Stomach (tissue), 4 donors: ENCODE data around the gene SACM1L.

Experiments
- CTCF ChIP-seq, 7 experiments: fragments of 450-650 bp in 4 of 7; fragments of 200-600 bp in 3 of 7; sonication (generic) in 3 of 7; IDR thresholded peaks; one replicate each; pipeline ENCODE4 v1.5.1; 2016 to 2019; ENCODE audit warnings: antibody characterized with exemption in 7 of 7, control low read depth in 2 of 7, mild to moderate bottlenecking in 1 of 7
- POLR2A ChIP-seq, 4 donors: fragments of 450-650 bp; IDR thresholded peaks; one replicate each; pipeline ENCODE4 v1.6.1; 2016; ENCODE audit warnings: antibody characterized with exemption in 4 of 4, control low read depth in 2 of 4, mild to moderate bottlenecking in 1 of 4, moderate library complexity in 1 of 4
- POLR2AphosphoS5 ChIP-seq, 3 donors: sonication (generic); formaldehyde crosslinking; IDR thresholded peaks; one replicate each; pipeline ENCODE4 v1.6.1; 2016; ENCODE audit warnings: antibody characterized with exemption in 3 of 3

- TF ChIP-seq CTCF (IDR thresholded peaks at IDR 0.05) = no peak
- no peak for TF ChIP-seq POLR2AphosphoS5 (IDR thresholded peaks at IDR 0.05)
- TF ChIP-seq POLR2A (IDR thresholded peaks at IDR 0.05) = no peak
Observed at GRCh38 chr3:45682311-45682710, 6.9 kb upstream of the SACM1L start.
